GM15510 (cell line): ENCODE results near the gene PSAP.

Experiments
- POLR2A ChIP-seq: IDR thresholded peaks from 3 replicates; pipeline ENCODE4 v1.6.1; 2011; ENCODE audit warnings: borderline replicate concordance; ENCODE audit not compliant: insufficient read length; ENCODE audit errors: extremely low read depth

The PSAP gene

DNA sequence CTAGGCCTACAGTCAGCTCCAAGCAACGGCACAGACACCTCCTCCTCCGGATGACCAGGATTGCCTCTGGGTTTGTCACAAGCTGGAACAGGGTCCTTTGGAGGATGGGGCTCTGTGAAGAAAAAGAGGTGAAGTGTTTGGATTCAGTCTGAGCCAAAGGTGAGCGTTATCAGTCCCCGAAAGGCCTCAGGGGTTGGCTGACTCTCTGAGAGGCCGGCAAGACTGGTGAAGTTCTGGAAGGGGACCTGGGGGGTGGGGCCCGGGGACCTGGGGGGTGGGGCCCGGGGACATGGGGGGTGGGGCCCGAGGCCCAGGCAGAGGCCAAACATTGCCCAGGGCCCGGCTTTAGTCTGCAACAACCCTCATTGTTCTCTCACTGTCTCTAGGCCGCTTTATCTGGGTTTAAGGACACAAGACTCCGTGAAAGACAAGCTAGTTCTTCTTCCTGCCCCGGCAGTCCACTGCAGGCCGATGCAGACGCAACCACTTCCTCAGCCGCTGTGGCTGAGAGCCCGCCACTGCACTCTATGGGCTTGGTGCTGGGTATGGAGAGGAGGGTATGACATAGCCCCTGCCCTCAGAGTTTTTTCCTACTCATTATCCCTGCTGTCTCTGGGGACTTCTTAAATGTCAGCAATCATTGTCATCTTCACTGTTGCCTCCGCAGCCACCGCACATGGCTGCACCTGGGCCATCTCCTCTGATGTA lies 27.4 kb upstream of the PSAP start:
- TF ChIP-seq POLR2A: no peak

DNA sequence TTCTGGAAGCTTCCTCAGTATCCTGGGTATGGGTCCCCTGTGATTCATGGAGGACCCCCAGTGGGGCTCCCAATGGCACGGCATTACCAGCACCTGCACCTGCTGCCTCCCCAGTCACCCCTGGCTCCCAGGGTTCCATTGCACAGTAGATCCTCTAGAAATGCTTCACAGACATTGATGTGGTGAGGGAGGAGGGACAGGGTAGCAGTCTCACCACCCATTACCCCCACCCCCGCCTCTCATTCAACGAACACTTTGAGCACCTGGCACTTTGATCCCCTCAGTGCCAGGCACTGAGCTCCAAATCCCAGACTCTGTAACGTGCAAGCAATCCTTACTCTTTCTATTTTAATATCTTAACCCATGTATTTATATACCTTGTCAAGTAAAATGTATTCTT lies 26.8 kb upstream of the PSAP start:
- no peak for TF ChIP-seq POLR2A

GRCh38 chr10:71873582-71874211 lies 22.6 kb upstream of the PSAP start:
- TF ChIP-seq POLR2A: no peak

DNA sequence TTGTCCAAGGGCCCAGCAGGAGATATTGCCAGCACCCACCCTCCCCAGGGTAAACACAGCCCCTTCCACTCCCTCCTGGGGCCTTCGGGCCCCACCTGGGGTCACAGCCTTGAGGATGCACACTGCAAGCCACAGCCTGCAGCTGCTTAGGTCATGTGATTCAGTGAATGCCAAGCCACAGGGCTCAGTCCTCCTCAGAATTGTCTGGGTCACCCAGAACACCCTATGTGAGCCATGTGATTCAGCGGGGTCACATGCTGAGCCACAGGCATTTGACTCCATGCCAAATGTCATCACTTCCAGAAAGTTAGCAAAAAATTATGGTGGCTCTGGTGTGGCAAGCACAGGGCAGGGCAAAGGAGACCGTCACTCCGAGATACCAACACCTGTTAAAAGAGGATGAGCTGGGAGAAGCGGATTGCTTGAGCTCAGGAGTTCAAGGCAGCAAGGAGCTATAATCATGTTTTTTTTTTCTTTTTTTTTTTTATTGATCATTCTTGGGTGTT lies 17.2 kb upstream of the PSAP start:
- TF ChIP-seq POLR2A: no peak

DNA sequence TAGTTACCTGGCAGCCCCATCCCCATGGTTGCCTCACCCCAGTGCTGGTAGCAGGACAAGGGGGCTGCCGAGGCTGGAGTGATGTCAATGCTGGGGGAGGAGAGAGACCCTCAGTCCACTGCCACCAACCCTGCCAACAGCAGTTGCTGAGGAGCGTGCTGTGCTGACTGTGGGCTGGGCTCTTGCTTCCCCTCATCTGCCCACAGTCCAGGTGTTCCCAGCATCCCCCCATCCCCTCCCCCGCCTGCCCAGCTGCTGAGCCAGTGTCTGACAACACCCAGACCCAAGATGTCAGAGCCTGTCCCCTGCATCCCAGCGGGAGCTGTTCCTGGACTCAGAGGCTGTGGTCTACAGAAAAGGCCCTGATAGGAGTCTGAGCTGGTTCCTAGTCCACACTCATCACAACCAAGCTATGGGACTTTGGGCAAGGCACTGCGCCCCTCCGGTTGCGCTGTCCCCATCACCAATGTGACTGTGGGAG lies 14.6 kb upstream of the PSAP start:
- no peak for TF ChIP-seq POLR2A

DNA sequence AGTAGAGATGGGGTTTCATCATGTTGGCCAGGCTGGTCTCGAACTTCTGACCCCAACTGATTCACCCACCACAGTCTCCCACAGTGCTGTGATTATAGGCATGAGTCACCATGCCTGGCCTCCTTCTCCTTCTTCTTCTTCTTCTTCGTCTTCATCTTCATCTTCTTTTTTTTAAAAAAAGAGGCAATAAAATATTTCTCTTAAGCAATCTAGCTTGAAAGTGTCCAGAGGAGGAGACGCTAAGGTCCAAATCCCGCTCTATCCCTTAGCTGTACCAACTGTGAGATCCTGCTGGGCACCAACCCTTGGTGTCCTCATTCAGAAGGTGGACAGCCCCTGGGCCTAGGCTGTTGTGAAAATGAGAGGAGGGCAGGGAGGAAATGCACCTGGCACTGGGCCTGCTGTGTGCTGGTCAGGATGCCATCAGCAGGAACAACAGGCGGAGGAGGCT lies 13.9 kb upstream of the PSAP start:
- no peak for TF ChIP-seq POLR2A

DNA sequence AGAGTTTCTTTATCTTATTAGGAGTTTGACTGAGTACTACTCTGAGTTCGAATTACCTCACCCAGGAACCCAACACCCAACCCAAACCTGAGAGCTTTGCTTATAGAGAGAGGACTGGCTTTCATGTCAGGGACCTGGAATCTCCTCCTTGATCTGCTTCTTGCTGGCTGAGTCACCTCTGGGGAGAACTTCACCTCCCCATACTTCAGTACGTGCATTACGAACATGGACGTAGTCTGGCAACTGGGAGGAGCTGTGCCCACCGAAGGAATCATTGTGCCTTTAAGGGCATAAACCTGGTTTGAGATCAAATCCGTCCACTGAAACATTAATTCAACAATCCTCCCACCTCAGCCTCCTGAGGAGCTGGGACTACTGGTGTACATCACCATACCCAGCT lies 12.2 kb upstream of the PSAP start:
- TF ChIP-seq POLR2A: no peak

- no peak for TF ChIP-seq POLR2A
Measured at GRCh38 chr10:71860243-71861029, 9.4 kb upstream of the PSAP start.

GRCh38 chr10:71857934-71858890 lies 7.2 kb upstream of the PSAP start:
- TF ChIP-seq POLR2A: no peak

- no peak for TF ChIP-seq POLR2A
Measured at GRCh38 chr10:71856619-71857018, 5.6 kb upstream of the PSAP start.

DNA sequence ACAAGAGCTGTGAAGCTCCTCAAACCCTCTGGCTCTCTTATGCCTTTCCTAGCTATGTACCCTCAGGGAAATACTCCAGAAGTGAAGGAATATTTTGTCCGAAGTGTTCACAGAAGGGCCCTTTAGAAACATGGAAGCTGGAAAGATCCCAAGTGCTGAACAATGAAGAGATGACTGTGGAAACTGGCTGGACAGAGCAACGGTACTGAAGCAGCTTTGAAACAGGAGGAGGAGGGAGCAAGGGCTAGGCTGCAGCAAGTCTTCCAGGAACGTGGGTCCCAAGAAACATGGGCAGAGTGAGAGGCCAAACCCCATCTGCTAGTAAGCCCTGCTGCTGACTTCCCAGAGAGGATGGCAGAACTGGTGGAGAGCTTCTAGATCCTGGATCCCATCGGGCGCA lies 3.0 kb upstream of the PSAP start:
- TF ChIP-seq POLR2A: no peak

- TF ChIP-seq POLR2A: no peak
Measured at GRCh38 chr10:71852355-71852937, 1.4 kb upstream of the PSAP start.

DNA sequence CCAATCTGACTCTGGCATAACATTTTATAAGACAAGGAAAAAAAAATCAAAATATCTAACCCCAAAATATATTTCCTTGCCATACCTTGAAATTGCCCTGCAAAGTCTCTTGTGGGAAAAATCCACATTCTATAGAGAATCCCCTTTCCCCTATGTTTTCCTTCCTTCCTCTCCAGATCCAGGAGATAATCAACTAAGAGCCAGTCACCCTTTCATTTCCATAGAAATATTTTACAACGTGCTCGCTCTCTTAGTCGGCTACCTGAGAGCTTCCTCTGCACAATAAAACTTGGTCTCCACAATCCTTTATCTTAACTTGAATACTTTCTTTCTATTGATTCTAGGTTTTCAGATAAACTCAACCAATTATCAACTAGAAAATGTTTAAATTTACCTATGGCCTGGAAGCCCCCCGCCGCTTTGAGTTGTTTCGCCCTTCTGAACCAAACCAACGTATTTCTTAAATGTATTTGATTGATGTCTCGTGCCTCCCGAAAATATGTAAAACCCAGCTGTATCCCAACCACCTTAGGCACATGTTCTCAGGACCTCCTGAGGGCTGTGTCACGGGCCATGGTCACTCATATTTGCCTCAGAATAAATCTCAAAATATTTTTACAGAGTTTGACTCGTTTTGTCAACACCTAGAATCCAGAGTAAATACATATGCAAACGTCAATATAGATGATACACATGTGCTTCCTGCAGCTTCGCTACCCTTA lies 869 bp downstream of the PSAP start:
- TF ChIP-seq POLR2A: no peak

- TF ChIP-seq POLR2A: no peak
Measured at GRCh38 chr10:71849461-71849908, 1.6 kb downstream of the PSAP start.
